ENCODE data around the gene PKHD1.

PKHD1 gene

DNA sequence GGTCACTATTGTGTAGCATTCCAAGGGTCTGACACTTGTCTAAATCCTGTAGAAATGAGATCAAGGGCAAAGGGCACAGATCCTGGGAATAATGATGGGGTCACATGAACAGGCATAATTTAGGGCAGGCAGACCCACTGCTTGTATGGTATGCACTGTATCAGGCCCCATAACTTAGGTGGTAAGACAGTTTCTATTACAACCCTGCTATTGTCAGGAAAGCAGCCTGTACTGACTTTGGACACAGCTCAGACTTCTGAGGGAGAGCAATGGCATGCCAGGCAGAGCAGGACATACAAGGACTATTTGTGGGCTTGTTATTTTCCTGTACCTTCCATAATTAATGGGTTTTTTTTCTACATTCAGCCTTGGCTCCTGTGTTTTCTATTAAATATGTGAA, 286.8 kb downstream of the PKHD1 start:
- DNase-seq (ENCODE audit: low read depth in 2 of 2), result no peak

DNA sequence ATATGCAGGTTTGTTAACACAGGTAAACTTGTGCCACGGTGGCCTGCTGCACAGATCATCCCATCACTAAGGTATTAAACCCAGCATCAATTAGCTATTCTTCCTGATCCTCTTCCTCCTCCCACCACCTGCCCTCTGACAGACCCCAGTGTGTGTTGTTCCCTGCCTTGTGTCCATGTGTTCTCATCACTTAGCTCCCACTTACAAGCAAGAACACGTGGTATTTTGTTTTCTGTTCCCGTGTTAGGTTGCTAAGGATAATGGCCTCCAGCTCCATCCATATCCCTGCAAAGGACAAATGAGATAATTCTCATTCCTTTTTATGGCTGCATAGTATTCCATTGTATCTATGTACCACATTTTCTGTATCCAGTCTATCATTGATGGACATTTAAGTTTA, 294.0 kb downstream of the PKHD1 start:
- no peak for DNase-seq (ENCODE audit: low read depth in 2 of 2)

DNA sequence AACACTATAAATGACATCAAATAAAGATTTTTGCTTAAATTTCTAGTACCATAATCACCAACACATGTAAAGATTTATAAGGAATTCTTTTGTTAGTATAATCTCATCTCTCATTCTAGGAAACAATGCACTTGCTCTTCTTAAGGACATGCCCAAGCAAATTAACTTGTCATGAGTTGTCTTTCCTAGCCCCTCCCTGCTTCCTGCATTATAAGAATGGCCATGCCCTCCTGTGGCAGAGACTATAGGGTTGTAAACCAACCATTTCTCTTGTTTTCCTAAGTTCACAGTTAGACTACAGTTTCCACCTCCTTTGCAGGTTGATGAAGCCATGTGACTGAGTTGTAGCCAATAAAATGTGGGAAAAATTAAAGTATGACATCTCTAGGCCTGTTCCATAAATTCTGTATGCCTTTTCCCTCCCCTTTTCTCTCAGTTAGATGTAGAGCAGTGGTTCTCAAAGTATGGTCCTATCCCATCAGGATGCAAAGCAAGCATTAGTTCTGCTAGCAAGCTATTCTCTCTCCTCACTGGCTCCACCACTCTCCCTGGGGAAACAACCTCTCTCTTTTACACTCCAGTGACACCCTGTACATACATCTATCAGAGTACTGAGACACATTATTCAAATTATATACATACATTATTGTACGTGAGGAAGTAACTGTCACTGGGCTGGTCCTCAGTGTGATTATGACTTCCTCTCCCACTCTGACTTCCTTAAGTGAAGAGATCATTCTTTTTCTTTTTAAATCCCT, 295.0 kb downstream of the PKHD1 start:
- DNase-seq (ENCODE audit: low read depth in 2 of 2), result no peak

DNA sequence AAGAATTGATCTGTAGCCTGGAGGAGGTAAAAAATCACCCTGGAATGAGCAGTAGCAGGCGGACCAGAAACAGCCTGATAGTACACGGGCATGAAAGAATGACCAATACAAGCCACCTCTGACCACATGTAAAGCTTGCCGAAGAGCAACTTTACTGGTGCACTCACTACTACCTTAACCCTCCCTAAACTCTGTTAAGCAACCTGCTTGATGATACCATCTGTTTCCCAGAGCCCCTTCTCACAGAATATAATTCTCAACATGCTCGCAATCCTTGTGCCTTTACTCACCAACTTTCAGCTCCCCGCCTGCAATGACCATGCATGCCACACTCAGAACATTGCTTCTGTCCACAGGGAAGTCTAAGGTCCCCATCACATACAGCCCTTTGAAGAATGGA, 296.5 kb downstream of the PKHD1 start:
- no peak for DNase-seq (ENCODE audit: low read depth in 2 of 2)

DNA sequence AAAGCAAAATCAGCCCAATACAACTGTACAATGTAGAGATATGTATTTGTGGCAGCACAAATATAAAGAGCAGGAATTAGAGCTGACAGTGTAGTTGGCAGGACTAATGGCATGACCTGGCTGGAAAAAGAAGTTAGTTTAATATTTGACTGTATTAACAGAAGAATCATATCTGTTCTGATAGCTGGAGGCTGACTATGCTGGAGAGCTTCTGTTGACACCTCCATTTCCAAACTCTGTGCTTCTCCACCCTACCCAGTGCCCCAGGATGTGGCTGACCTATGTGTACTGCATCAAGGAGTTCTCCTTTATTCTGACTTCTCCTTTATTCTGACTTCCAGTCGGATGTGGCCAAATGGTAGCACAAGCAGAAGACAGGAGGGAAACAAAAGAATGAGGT, 299.3 kb downstream of the PKHD1 start:
- no peak for DNase-seq (ENCODE audit: low read depth in 2 of 2)

DNA sequence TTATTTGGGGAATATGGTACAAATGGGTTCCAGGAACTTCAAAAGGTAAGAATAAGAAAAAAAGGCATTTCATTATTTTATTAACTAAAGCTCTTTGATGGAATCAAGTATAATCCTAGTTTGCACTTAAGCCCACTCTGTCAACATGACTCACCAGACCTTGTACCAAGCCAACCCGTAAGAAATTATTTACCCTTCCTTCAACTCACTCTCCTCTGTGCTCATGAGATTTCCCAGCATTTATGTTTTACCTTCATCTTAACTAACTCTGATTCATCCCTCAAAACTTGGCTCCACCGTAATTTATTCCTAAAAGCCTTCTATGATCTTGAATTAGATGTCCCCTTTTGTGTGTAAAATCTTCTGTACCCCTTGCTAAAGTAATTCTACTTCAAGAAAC, 308.7 kb downstream of the PKHD1 start:
- DNase-seq (ENCODE audit: low read depth in 2 of 2), result no peak

DNA sequence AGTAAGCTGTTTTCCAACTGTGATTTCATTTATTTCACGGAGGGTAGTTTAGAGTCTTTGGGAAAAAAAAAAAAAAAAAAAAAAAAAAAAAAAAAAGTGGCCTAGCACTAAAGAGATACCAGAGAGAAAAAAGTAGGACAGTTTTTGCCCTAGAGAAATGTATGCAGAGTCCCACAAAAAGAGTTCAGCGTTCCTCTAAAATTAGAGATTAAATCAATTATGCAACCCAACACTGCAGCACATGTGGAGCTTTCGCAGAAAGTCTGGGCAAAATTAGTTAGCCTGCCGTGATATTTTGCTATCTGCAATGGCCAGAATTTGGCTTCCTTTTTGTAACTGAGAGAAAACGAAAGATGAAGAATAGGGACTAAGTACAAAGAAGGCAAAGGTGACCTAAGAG, 309.8 kb downstream of the PKHD1 start:
- no peak for DNase-seq (ENCODE audit: low read depth in 2 of 2)

DNA sequence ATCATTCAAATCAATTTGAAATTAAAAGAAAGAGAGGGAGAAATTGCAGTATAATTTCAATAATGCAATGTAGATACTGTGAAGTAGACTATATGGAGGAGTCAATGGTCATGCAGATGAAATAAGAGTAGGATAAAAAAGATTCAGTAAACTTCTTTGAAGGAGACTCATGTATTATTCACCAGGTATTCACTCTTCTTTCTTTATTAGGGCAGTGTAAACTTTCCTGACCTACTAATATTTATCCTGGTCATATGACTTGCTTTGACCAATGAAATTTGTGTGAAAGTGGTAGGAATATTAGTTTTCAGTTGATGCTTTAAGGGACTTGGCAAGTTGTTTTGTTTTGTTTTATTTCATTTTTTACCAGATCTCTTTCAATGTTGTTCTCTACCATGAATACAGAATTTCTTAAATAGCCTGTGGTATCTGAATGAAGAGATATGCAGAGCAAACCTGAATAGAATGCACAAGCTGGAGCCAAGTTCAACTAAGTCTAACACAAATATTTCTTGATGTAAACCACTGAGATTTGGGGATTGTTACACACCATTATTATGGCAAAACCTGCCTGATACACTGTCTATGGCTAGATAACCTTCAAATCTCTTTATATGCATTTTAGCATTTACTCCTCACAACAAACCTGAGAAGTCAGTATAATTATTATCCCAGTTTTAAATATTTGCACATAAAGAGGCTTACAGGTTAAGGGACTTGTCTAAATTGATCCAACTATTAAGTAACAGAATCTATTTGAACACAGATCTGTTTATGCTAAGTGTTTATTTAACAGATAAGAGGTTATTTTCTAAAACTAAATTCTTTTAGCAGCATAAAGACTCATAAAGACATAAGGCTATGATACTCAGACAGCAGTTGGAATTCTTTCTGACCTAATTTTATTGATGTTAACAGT, 311.2 kb downstream of the PKHD1 start:
- no peak for DNase-seq (ENCODE audit: low read depth in 2 of 2)

DNA sequence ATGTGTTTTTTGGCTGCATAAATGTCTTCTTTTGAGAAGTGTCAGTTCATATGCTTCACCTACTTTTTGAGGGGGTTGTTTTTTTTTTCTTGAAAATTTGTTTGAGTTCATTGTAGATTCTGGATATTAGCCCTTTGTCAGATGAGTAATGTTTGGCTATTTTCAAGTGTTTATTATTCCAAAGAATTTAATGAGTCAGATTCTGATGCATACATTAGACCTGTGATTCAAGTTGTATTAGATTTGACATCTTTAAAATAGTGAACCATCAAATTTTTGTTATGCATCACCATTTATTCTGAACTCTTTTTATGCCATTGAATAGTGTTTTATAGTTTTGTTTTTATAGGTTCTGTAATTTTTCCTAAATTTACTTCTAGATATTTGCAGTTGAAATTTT, 319.3 kb downstream of the PKHD1 start:
- no peak for DNase-seq (ENCODE audit: low read depth in 2 of 2)

DNA sequence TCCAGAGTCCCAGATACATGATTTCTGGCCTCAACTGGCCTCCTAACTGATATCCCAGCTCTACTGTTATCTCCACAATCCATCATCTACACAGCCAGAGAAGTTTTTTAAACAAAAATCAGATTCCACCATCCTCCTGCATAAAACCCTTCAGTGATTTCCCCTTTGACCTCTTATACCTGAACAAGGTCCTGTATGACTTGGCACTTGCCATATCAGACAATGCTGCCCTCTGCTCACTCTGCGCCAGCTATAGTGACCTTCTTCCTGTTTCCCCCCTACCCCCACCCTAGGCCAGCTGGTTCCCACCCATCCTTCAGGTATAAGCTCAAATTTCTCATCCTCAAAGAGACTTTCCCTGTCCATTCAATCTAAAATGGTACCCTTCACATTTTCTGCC, 322.2 kb downstream of the PKHD1 start:
- DNase-seq (ENCODE audit: low read depth in 2 of 2), result no peak

DNA sequence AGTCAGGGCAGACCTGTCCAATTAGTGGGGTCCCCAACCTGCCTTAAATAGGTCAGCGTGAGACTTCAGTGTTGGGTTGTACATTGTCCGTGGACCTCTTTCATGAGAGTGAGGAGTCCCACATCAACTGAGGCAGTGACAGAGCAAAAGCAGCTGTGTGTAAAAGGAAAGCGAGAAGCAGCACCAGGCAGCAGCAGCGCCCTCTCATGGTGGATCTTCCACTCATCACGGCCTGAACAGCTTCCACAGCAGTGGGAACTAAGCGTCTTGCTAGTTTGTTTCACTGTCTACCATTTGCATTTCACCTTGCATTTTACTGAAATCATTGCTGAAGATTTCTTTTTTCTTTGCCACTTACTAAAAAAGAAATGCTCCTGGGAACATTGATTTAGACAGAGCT, 333.8 kb downstream of the PKHD1 start:
- no peak for DNase-seq (ENCODE audit: low read depth in 2 of 2)

DNA sequence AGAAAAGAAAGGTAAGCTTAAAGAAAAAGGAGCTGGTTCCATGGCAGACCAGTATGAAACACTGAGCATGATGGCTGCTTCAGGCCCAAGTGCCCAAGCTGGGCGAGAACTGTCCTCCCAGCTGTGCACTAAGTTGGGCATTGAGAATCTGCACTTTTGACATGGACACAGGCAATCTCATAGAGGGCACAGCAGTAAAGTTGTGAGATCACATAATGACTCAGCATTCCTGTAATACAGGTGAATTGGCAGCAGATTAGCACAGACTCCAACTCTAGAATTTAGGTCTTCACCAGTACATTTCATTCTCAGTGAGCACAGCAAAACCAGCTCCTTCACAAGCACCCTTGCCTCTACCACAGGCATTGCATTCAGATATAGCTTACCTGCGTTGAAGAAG, 343.4 kb downstream of the PKHD1 start:
- DNase-seq (ENCODE audit: low read depth in 2 of 2), result no peak

DNA sequence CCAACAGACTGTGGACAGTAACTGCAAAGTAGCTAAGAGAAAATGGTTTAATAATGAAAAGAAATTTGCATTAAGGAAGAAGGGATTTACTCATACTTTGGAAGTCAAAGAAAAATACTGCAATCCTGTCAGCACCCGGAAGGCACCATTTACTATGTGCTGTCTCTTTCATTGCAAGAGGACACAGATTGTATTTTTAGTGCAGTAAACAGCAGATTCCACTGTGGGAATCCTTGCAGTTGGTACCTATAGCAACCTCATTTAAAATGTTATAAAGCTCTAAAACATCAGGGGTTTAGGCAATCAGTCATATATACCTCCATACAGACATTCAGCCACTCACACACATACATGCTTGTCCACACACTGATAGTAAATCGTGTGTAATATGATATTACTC, 346.8 kb downstream of the PKHD1 start:
- no peak for DNase-seq (ENCODE audit: low read depth in 2 of 2)

DNA sequence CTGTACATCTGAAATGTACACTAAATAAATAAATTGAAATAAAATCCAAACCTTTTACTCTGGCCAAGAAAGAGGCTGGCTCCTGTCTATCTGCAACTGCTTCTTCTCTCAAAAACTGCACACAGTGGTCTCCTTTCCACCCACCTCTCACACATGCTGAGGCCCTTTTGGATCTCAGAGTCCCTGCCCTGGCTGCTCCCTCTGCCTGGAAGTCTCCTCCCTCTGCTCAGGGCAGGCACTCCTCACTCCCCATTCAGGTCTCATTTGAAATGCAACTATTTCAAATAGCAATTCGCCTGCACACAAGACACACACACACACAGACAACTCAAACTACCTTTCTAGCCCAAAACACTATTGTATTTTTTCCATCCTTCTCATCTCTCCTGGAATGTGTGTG, 348.8 kb downstream of the PKHD1 start:
- no peak for DNase-seq (ENCODE audit: low read depth in 2 of 2)

DNA sequence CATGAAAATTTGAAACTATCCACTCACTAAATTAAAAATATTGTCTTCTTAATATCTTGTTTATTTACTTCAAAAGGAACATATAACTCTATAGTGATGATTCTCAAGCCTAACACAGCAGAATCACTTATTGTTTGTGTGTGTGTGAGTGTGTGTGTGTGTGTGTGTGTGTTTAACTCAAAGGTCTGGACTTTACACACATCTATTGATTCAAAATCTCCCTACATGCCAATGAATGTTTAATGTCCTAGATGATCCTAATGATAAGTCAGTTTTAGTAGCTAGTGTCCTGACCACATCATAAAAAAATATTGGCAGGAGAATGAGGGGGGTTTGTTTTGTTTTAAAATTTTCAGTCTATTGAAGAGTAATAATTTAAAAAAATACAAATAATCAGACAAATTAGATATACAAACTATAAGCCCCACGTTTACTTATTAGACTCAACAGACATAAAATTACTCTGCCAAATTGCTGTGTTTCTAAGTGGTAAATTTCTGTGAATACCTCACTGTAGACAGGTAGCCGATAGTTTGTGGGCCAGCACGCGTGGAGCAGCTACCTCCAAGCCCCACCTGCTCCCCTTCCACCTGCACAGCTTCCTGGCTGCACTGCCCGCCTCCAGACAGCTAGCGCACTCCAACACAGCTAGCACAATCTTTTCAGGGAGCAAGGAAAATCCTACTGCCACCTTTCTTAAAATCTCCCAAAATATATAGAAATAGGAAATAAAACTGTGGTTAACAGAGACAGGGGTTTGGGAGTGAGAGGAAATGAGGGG, 349.6 kb downstream of the PKHD1 start:
- no peak for DNase-seq (ENCODE audit: low read depth in 2 of 2)

DNA sequence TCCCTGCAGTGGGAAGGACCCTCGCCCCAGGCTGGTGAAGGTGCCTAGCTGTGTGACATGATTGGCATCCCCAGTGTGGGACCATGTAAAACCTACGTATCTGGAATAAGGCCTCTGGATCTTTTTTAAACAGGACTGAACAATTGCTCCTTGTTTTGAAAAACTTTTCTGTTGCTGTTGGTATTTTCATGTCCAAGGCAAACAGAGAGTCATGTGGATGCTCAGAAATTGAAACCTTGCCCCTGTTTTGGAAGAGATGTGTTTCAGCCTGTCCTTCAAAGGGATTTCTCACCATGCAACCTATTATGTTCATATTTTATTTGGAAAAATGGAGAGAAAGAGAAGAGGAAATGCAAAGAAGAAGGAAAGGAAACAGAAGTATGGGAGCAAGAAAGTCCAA, 362.3 kb downstream of the PKHD1 start:
- no peak for DNase-seq (ENCODE audit: low read depth in 2 of 2)

DNA sequence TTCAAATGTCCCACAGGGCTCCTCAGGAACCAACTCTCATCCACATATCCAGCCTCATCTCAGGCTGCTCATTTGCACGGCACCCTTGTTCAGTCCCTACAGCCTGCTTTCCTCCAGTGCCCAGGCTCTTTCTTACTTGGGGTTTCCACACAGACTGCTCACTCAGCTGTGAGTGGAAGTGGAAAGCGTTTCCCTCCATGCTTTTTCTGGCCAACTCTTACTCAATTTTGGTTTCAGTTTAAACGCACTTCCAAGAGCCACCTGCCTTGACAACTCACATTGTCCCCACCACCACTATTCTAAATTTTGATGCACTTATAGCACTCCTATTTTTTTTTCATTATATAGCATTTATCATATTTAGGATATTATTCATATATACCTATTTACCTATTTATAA, 367.1 kb downstream of the PKHD1 start:
- no peak for DNase-seq (ENCODE audit: low read depth in 2 of 2)

DNA sequence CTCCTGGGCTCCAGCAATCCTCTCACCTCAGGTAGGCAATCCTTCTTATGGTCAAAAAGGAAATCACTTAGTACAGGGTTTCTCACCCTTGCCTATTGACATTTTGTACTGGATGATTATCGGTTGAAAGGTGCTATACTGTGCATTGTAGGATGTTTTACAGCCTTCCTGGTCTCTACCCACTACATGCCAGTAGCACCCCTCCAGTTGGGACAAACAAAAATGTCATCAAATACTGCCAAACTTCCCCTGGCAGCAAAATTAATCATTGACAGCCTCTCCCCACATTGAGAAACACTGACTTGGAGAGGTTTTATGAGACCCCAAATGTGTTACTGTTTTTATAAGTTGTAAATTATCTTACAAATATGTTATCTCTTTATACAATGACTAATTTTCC, 368.1 kb downstream of the PKHD1 start:
- DNase-seq (ENCODE audit: low read depth in 2 of 2), result no peak

DNA sequence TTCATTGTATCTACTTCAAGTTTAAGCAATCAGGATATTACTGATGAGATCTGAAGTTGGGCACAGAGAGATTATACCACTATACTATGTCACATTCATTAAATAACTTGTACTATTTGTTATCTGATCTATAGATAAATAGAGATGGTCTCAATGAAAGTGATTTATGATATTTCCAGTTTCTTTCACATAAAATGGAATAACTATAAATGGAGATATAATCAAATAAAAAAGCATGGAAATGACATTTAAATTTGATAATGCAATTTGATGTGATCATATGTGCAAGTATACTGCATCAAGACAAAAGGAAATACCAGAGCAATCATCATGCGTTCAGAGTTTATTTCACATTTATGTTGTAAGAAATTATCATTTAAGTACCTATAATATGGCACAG, 368.9 kb downstream of the PKHD1 start:
- no peak for DNase-seq (ENCODE audit: low read depth in 2 of 2)

DNA sequence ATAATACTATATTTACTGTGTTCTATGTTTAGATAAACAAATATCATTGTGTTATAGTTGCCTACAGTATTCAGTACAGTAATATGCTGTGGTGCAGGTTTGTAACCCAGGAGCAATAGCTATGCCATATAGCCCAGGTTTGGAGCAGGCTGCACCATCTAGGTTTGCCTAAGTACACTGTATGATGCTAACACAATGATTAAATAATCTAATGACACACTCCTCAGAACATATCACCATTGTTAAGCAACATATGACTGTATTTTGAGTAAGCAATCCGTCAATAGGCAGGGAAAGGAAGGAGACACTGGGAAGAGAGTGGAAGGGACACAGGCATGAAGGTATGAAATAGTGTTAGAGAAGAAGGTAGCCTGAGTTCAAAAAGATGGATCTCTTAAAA, 369.9 kb downstream of the PKHD1 start:
- DNase-seq (ENCODE audit: low read depth in 2 of 2), result no peak

DNA sequence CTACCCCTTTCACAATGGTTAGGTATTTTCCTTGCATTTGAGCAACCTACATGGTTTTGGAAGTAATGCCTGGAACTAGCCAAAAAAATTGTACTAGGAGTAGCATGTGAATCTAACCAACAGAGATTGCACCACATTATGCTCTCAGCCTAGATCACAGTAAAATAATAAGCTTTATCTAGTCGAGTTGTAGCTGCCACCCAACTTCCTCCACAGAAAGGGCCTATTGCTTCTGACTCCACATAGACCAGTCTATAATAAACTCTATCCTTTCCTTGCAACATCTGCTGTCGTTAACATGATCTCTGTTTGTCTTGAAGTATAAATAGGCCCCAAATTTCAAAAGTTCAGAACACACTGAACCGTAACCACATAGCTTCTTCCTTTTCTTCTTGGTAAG, 375.5 kb downstream of the PKHD1 start:
- DNase-seq (ENCODE audit: low read depth in 2 of 2), result no peak

DNA sequence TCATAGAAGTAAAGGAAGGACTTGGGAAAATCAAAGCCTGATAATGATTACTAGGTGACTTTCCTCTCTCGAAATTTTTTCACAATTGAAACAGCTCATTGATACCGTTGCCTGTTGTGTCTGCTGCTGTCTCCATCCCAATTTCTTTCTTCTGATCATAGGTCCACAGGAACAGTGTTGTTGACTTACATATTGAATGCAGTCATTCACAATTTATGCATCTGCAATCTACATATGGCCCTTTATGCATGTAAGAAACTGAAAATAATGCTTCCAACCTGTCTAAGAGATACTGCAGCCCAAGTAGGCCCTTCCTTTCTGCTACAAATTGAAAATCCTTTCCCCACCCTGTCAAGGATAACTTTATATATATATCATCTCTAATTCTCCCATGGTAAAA, 381.3 kb downstream of the PKHD1 start:
- no peak for DNase-seq (ENCODE audit: low read depth in 2 of 2)
